Posterior vena cava (tissue), 2 donors: Measurements from ENCODE around the gene CRY2. TPM values are rescaled to one million over a fixed set of nuclear protein-coding genes. Genes with fewer than 3 reads are reported as not detected.
"Not testable (repeated sequence)": the region's sequence is repeated elsewhere in the genome, so short reads cannot be mapped to it uniquely, and the experiment has no call there.

Experiments
- DNase-seq: peaks from one replicate; pipeline ENCODE4 v3.0.0-alpha.2; 2020; ENCODE audit warnings: low spot score
- intact Hi-C, 2 donors: fragments of 100-400 bp; cut with DNase I; formaldehyde crosslinking; loops; one replicate each; pipeline versions ENCODE4 v1.14.1 to v1.14.2; 2022 to 2023
- total RNA-seq, 2 donors: library from RNA; stranded (reverse); fragmentation: NEBNext Ultra II Directional; extraction: Animal tissue kit (Norgen Biotek cat#: 25700); gene quantifications; one replicate each; pipeline ENCODE4 v1.2.1, GENCODE V29; 2021
- donor health status: DM: yes; HTN: yes; CAD: no.
- donor health status: DM: yes; HTN: yes; CAD: no.

CRY2 gene
- total RNA-seq, 2 donors from 2014 or later = 32.2 to 49.5 TPM

- intact Hi-C loops = loop anchor here in 1 of 2 donors (5.0 kb wide), 1 partner anchor 93 kb away; no protein-coding TSS in a partner anchor
- DNase-seq = no peak
Observed at GRCh38 chr11:45809456-45810395, 37.5 kb upstream of the CRY2 start.

GRCh38 chr11:45810431-45811108 lies 36.7 kb upstream of the CRY2 start:
- no peak for DNase-seq

GRCh38 chr11:45811109-45811435 lies 36.2 kb upstream of the CRY2 start:
- intact Hi-C loops = no loop called here
- no peak for DNase-seq

More at GRCh38 chr11:45810431-45811108, 36.7 kb upstream of the CRY2 start:
- intact Hi-C loops = no loop called here

- intact Hi-C loops = no loop called here
- DNase-seq = no peak
Observed at GRCh38 chr11:45811571-45812290, 35.5 kb upstream of the CRY2 start.

- no peak for DNase-seq
- intact Hi-C loops = no loop called here
Observed at GRCh38 chr11:45812581-45813548, 34.4 kb upstream of the CRY2 start.

GRCh38 chr11:45815747-45816146 lies 31.5 kb upstream of the CRY2 start:
- no peak for DNase-seq
- intact Hi-C loops = no loop called here

GRCh38 chr11:45816614-45817013 lies 30.7 kb upstream of the CRY2 start:
- intact Hi-C loops = no loop called here
- no peak for DNase-seq

- intact Hi-C loops = no loop called here
- no peak for DNase-seq
Observed at GRCh38 chr11:45817191-45817590, 30.1 kb upstream of the CRY2 start.

- DNase-seq = no peak
Observed at GRCh38 chr11:45818961-45819605, 28.2 kb upstream of the CRY2 start.

GRCh38 chr11:45820211-45820857 lies 26.9 kb upstream of the CRY2 start:
- DNase-seq = no peak
- intact Hi-C loops = no loop called here

More at GRCh38 chr11:45818961-45819605, 28.2 kb upstream of the CRY2 start:
- intact Hi-C loops = no loop called here

- intact Hi-C loops, DNase-seq: not testable (repeated sequence)
Observed at GRCh38 chr11:45826492-45826891, 20.8 kb upstream of the CRY2 start.

- no peak for DNase-seq
- intact Hi-C loops = no loop called here
Observed at GRCh38 chr11:45827123-45827522, 20.2 kb upstream of the CRY2 start.

GRCh38 chr11:45828996-45829395 lies 18.3 kb upstream of the CRY2 start:
- intact Hi-C loops = no loop called here
- DNase-seq = no peak

GRCh38 chr11:45830596-45830995 lies 16.7 kb upstream of the CRY2 start:
- intact Hi-C loops = no loop called here
- no peak for DNase-seq

- no peak for DNase-seq
- intact Hi-C loops = no loop called here
Observed at GRCh38 chr11:45832811-45833441, 14.3 kb upstream of the CRY2 start.

GRCh38 chr11:45833761-45834160 lies 13.5 kb upstream of the CRY2 start:
- intact Hi-C loops = no loop called here
- DNase-seq = no peak

GRCh38 chr11:45834298-45834756 lies 12.9 kb upstream of the CRY2 start:
- intact Hi-C loops = no loop called here
- DNase-seq = no peak
